Caco-2 (cell line): Measurements from ENCODE around the gene ZBTB2. TPM values are rescaled to one million over a fixed set of nuclear protein-coding genes. Genes with fewer than 3 reads are reported as not detected.

ENCODE experiments used
- BruUV-seq: library from RNA; stranded (reverse); fragments of 400-500 nt; replicated peaks from 2 replicates; lab custom pipeline; 2021; lab: Mats Ljungman, UMichigan
- CTCF ChIA-PET: fragments of 300-600 bp; sonication (Branson Sonifier 250); formaldehyde crosslinking; loops from one replicate; lab custom pipeline; 2022; ENCODE audit warnings: antibody characterized with exemption; lab: Charles Lee
- POLR2A ChIA-PET: fragments of 300-600 bp; sonication (Branson Sonifier 250); formaldehyde crosslinking; loops from one replicate; lab custom pipeline; 2022; ENCODE audit warnings: antibody characterized with exemption; lab: Charles Lee
- DNase-seq, 2 experiments: peaks; one replicate each; pipeline versions ENCODE4 v3.0.0 to v3.0.0-alpha.2; 2020 to 2022
- H3K27me3 ChIP-seq: replicated peaks from 2 replicates; pipeline ENCODE4 v1.6.0; 2011; ENCODE audit warnings: low read length; ENCODE audit not compliant: control insufficient read depth, insufficient read depth
- H3K36me3 ChIP-seq: 2 replicates; pipeline ENCODE4 v1.5.1; 2011; ENCODE audit warnings: low read length; ENCODE audit not compliant: control insufficient read depth, insufficient read depth
- H3K4me1 ChIP-seq: fragments of 250-450 bp; sonication (Bioruptor Pico); 2 replicates; pipeline ENCODE4 v1.5.1; 2020; ENCODE audit warnings: mild to moderate bottlenecking
- H3K4me3 ChIP-seq: 2 replicates; pipeline ENCODE4 v1.5.1; 2011; ENCODE audit warnings: low read depth, mild to moderate bottlenecking, control low read depth, low read length
- H3K9me3 ChIP-seq: fragments of 250-450 bp; sonication (Bioruptor Pico); 2 replicates; pipeline ENCODE4 v1.5.1; 2020; ENCODE audit warnings: mild to moderate bottlenecking, moderate library complexity
- H3K27ac Mint-ChIP-seq: one replicate; pipeline ENCODE4 v1.8.0; 2022; ENCODE audit warnings: mixed read lengths; ENCODE audit not compliant: unreplicated experiment
- H3K27me3 Mint-ChIP-seq: one replicate; pipeline ENCODE4 v1.8.0; 2022; ENCODE audit warnings: mixed read lengths; ENCODE audit not compliant: insufficient read depth, unreplicated experiment
- H3K36me3 Mint-ChIP-seq: one replicate; pipeline ENCODE4 v1.8.0; 2022; ENCODE audit warnings: mild to moderate bottlenecking, mixed read lengths; ENCODE audit not compliant: insufficient read depth, unreplicated experiment
- H3K4me1 Mint-ChIP-seq: one replicate; pipeline ENCODE4 v1.8.0; 2022; ENCODE audit warnings: low read depth, mixed read lengths; ENCODE audit not compliant: unreplicated experiment
- H3K4me3 Mint-ChIP-seq: one replicate; pipeline ENCODE4 v1.8.0; 2022; ENCODE audit warnings: mild to moderate bottlenecking, moderate library complexity, mixed read lengths; ENCODE audit not compliant: unreplicated experiment
- H3K9me3 Mint-ChIP-seq: one replicate; pipeline ENCODE4 v1.8.0; 2022; ENCODE audit warnings: mixed read lengths; ENCODE audit not compliant: unreplicated experiment
- CTCF ChIP-seq, 2 experiments: fragments of 200-600 bp in 1 of 2; IDR thresholded peaks; 1 replicate in 1 of 2; 2 replicates in 1 of 2; pipeline versions ENCODE4 v1.5.1 to v1.8.0; 2011 to 2022; ENCODE audit warnings: antibody characterized with exemption in 1 of 2, control low read depth in 1 of 2, inconsistent platforms in 1 of 2, low read depth in 1 of 2, low read length in 1 of 2, mild to moderate bottlenecking in 1 of 2, moderate library complexity in 1 of 2; ENCODE audit not compliant: insufficient read depth in 1 of 2, severe bottlenecking in 1 of 2, unreplicated experiment in 1 of 2
- intact Hi-C: fragments of 100-400 bp; cut with micrococcal nuclease; formaldehyde crosslinking; loops from one replicate; pipeline ENCODE4 v1.10.0; 2022; ENCODE audit not compliant: unreplicated experiment
- total RNA-seq: library from RNA; stranded (reverse); gene quantifications from 2 replicates; pipeline ENCODE4 v1.2.3, GENCODE V29; 2022

Gene ZBTB2
- total RNA-seq, 1 experiment from 2014 or later = 23.9 TPM

GRCh38 chr6:151341476-151342195 is 49.7 kb downstream of the ZBTB2 start:
- TF ChIP-seq CTCF (IDR thresholded peaks at IDR 0.05; ENCODE audit: insufficient read depth in 1 of 2, low read depth in 1 of 2, low read length in 1 of 2, severe bottlenecking in 1 of 2, unreplicated experiment in 1 of 2) = no peak
- Mint-ChIP-seq H3K4me1 (no peaks in the 10 kb centered on the region), H3K9me3 (no peaks in the 10 kb centered on the region), H3K4me3 (no peak overlapping the region), H3K36me3 (no peaks in the 10 kb centered on the region), H3K27ac (no peak overlapping the region), H3K27me3 (no peaks in the 10 kb centered on the region)
- intact Hi-C loops = no loop called here
- POLR2A ChIA-PET = no interaction called here
- no peaks in the 10 kb centered on the region for H3K4me1 ChIP-seq
- H3K27me3 ChIP-seq = no peaks in the 10 kb centered on the region
- H3K4me3 ChIP-seq = no peak overlapping the region
- H3K36me3 ChIP-seq = no peaks in the 10 kb centered on the region
- DNase-seq = no peak
- CTCF ChIA-PET = no interaction called here
- no TSS peak for BruUV-seq
- H3K9me3 ChIP-seq = no peaks in the 10 kb centered on the region

- H3K27ac Mint-ChIP-seq = no peak overlapping the region
- intact Hi-C loops = no loop called here
- Histone ChIP-seq H3K9me3 (no peaks in the 10 kb centered on the region), H3K36me3 (no peaks in the 10 kb centered on the region), H3K27me3 (no peaks in the 10 kb centered on the region), H3K4me3 (no peak overlapping the region), H3K4me1 (no peaks in the 10 kb centered on the region)
- no peak for TF ChIP-seq CTCF (IDR thresholded peaks at IDR 0.05; ENCODE audit: insufficient read depth in 1 of 2, low read depth in 1 of 2, low read length in 1 of 2, severe bottlenecking in 1 of 2, unreplicated experiment in 1 of 2)
- no TSS peak for BruUV-seq
- CTCF ChIA-PET = interaction anchor here (0.7 kb wide), 1 partner anchor 15 kb away, joined by 3 read pairs; no protein-coding TSS in a partner anchor
- no peaks in the 10 kb centered on the region for H3K27me3 Mint-ChIP-seq
- DNase-seq = no peak
- POLR2A ChIA-PET = no interaction called here
- H3K4me3 Mint-ChIP-seq = no peak overlapping the region
- H3K4me1 Mint-ChIP-seq = no peaks in the 10 kb centered on the region
- H3K9me3 Mint-ChIP-seq = no peaks in the 10 kb centered on the region
- H3K36me3 Mint-ChIP-seq = no peaks in the 10 kb centered on the region
Observed at GRCh38 chr6:151340219-151340978, 51.0 kb downstream of the ZBTB2 start.

GRCh38 chr6:151339369-151339768 is 52.0 kb downstream of the ZBTB2 start:
- CTCF ChIA-PET = interaction anchor here (0.7 kb wide), 1 partner anchor 14 kb away, joined by 3 read pairs; no protein-coding TSS in a partner anchor
- TF ChIP-seq CTCF (IDR thresholded peaks at IDR 0.05; ENCODE audit: insufficient read depth in 1 of 2, low read depth in 1 of 2, low read length in 1 of 2, severe bottlenecking in 1 of 2, unreplicated experiment in 1 of 2) = no peak
- H3K9me3 ChIP-seq = no peaks in the 10 kb centered on the region
- Mint-ChIP-seq H3K27ac (no peak overlapping the region), H3K4me3 (no peak overlapping the region), H3K27me3 (no peaks in the 10 kb centered on the region), H3K36me3 (no peaks in the 10 kb centered on the region), H3K4me1 (no peaks in the 10 kb centered on the region), H3K9me3 (no peaks in the 10 kb centered on the region)
- H3K4me1 ChIP-seq = no peaks in the 10 kb centered on the region
- no peak overlapping the region for H3K4me3 ChIP-seq
- H3K36me3 ChIP-seq = no peaks in the 10 kb centered on the region
- DNase-seq = no peak
- no peaks in the 10 kb centered on the region for H3K27me3 ChIP-seq
- BruUV-seq = no TSS peak
- intact Hi-C loops = loop anchor here (5.0 to 10.0 kb wide), 2 partner anchors 925 to 928 kb away; no protein-coding TSS in a partner anchor
- POLR2A ChIA-PET = no interaction called here
